Erythroblast (primary cell): ENCODE results near the gene HEG1.

ENCODE experiments used
- GATA1 ChIP-seq: IDR thresholded peaks from 2 replicates; pipeline ENCODE4 v1.6.1; 2011; ENCODE audit warnings: low read depth, mild to moderate bottlenecking, control low read depth, low read length, moderate library complexity
- POLR2A ChIP-seq: IDR thresholded peaks from 2 replicates; pipeline ENCODE4 v1.6.1; 2011; ENCODE audit warnings: mild to moderate bottlenecking, low read length

GRCh38 chr3:125085166-125085565 is 29.4 kb upstream of the HEG1 start:
- no peak for TF ChIP-seq POLR2A
- no peak for TF ChIP-seq GATA1
